GM18868 (cell line): ENCODE measurements around the gene DNAJC19.
A peak's percentile ranks its signal among the peaks of the same experiment; 100 is the strongest.

Experiments used
- ATAC-seq: cut with Tn5 transposase; IDR thresholded peaks from one replicate; pipeline ENCODE4 v1.9.1; 2021; ENCODE audit warnings: mild to moderate bottlenecking, moderate library complexity; ENCODE audit not compliant: unreplicated experiment

Gene DNAJC19

GRCh38 chr3:180962530-180962929 lies 27.0 kb downstream of the DNAJC19 start:
- ATAC-seq, result no peak

GRCh38 chr3:180961552-180961951 lies 28.0 kb downstream of the DNAJC19 start:
- ATAC-seq, result no peak

- no peak for ATAC-seq
Observed at GRCh38 chr3:180961087-180961486, 28.4 kb downstream of the DNAJC19 start.

GRCh38 chr3:180959691-180960090 lies 29.8 kb downstream of the DNAJC19 start:
- peak; percentile 58 for ATAC-seq

GRCh38 chr3:180947761-180948390 lies 41.7 kb downstream of the DNAJC19 start:
- peak; percentile 90 for ATAC-seq

GRCh38 chr3:180940826-180941225 lies 48.7 kb downstream of the DNAJC19 start:
- ATAC-seq, result no peak

- no peak for ATAC-seq
Observed at GRCh38 chr3:180934638-180935037, 54.9 kb downstream of the DNAJC19 start.
